WTC11 (cell line): Measurements from ENCODE around the gene OS9.

ENCODE experiments used
- AFF4 ChIP-seq: sonication (generic); formaldehyde crosslinking; IDR thresholded peaks from 2 replicates; pipeline ENCODE4 v1.8.1; 2023; ENCODE audit warnings: mild to moderate bottlenecking, missing genetic modification reagents, borderline replicate concordance
- ATF2 ChIP-seq: sonication (generic); formaldehyde crosslinking; IDR thresholded peaks from 2 replicates; pipeline ENCODE4 v1.8.1; 2022; ENCODE audit warnings: low read depth, missing genetic modification reagents, borderline replicate concordance
- CTCF ChIP-seq: fragments of 200-600 bp; IDR thresholded peaks from 2 replicates; pipeline ENCODE4 v1.8.0; 2022; ENCODE audit warnings: antibody characterized with exemption
- E2F4 ChIP-seq: sonication (generic); formaldehyde crosslinking; IDR thresholded peaks from 2 replicates; pipeline ENCODE4 v1.8.1; 2022; ENCODE audit warnings: low read depth, mild to moderate bottlenecking, moderate library complexity, missing genetic modification reagents, borderline replicate concordance
- FOXP4 ChIP-seq: sonication (generic); formaldehyde crosslinking; IDR thresholded peaks from 2 replicates; pipeline ENCODE4 v1.8.0; 2022; ENCODE audit warnings: mild to moderate bottlenecking, missing genetic modification reagents
- IRF1 ChIP-seq: sonication (generic); formaldehyde crosslinking; IDR thresholded peaks from 2 replicates; pipeline ENCODE4 v1.8.0; 2023; ENCODE audit warnings: missing genetic modification reagents
- IRF2 ChIP-seq: sonication (generic); formaldehyde crosslinking; IDR thresholded peaks from 2 replicates; pipeline ENCODE4 v1.8.0; 2022; ENCODE audit warnings: low read depth, missing genetic modification reagents, borderline replicate concordance
- MAX ChIP-seq: sonication (generic); formaldehyde crosslinking; IDR thresholded peaks from 2 replicates; pipeline ENCODE4 v1.8.0; 2022; ENCODE audit warnings: mild to moderate bottlenecking, missing genetic modification reagents
- MXD4 ChIP-seq: fragments of 250-450 bp; sonication (Bioruptor Pico); IDR thresholded peaks from 2 replicates; pipeline ENCODE4 v1.8.0; 2021; ENCODE audit warnings: mild to moderate bottlenecking, moderate library complexity, borderline replicate concordance
- NFYB ChIP-seq: sonication (generic); formaldehyde crosslinking; conservative IDR thresholded peaks from 2 replicates; pipeline ENCODE4 v1.8.0; 2022; ENCODE audit warnings: low read depth, missing genetic modification reagents
- SP1 ChIP-seq: sonication (generic); formaldehyde crosslinking; conservative IDR thresholded peaks from 2 replicates; pipeline ENCODE4 v1.8.1; 2022; ENCODE audit warnings: missing genetic modification reagents
- STAT6 ChIP-seq: sonication (generic); formaldehyde crosslinking; conservative IDR thresholded peaks from 2 replicates; pipeline ENCODE4 v1.8.1; 2023; ENCODE audit warnings: mild to moderate bottlenecking, low read depth, missing genetic modification reagents, moderate library complexity
- ZNF121 ChIP-seq: sonication (generic); formaldehyde crosslinking; IDR thresholded peaks from 2 replicates; pipeline ENCODE4 v1.8.0; 2023; ENCODE audit warnings: missing genetic modification reagents
- ZNF416 ChIP-seq: fragments of 250-450 bp; sonication (Bioruptor Pico); IDR thresholded peaks from 2 replicates; pipeline ENCODE4 v1.9.0; 2021; ENCODE audit warnings: mild to moderate bottlenecking, inconsistent platforms

- TF ChIP-seq CTCF (no peak), IRF1 (no peak), STAT6 (CRISPR knock-in tag) (no peak), ZNF416 (CRISPR knock-in tag) (no peak), MXD4 (CRISPR knock-in tag) (no peak), MAX (CRISPR knock-in tag) (no peak), E2F4 (CRISPR knock-in tag) (no peak), ZNF121 (no peak), ATF2 (CRISPR knock-in tag) (no peak), FOXP4 (CRISPR knock-in tag) (no peak), IRF2 (CRISPR knock-in tag) (no peak), NFYB (no peak), AFF4 (CRISPR knock-in tag) (no peak), SP1 (no peak)
These were observed 23.2 kb downstream of the OS9 start for GRCh38 chr12:57717131-57717530.
